Amygdala (tissue), 56 donors: ENCODE results near the gene RAD9A.

Experiments used
- DNase-seq, 56 donors: peaks; one replicate each; lab custom pipeline; 2025; lab: John Stamatoyannopoulos, UW

The RAD9A gene

GRCh38 chr11:67391304-67392182 lies at the start of gene RAD9A:
Gene RAD9A, plus strand, starts transcription at chr11:67391986. Its CDS starts 59 bp downstream, at chr11:67392045.
- DNase-seq: peak; percentile 67 to 97 (median 89)

GRCh38 chr11:67344264-67344663 lies 47.5 kb upstream of the RAD9A start:
- DNase-seq: no peak

- no peak for DNase-seq
These were observed 46.4 kb upstream of the RAD9A start for GRCh38 chr11:67345247-67345919.

- peak in 4 of 56 donors; percentile 4 to 26 (median 20) for DNase-seq
These were observed 45.6 kb upstream of the RAD9A start for GRCh38 chr11:67345920-67346819.

- DNase-seq: no peak
These were observed 43.6 kb upstream of the RAD9A start for GRCh38 chr11:67347964-67348749.

GRCh38 chr11:67349036-67349435 lies 42.8 kb upstream of the RAD9A start:
- no peak for DNase-seq

- DNase-seq: no peak
These were observed 42.3 kb upstream of the RAD9A start for GRCh38 chr11:67349457-67349856.

- no peak for DNase-seq
These were observed 41.8 kb upstream of the RAD9A start for GRCh38 chr11:67349928-67350465.

GRCh38 chr11:67351275-67352005 lies 40.3 kb upstream of the RAD9A start:
- DNase-seq: peak in 17 of 56 donors; percentile 21 to 56 (median 32)

- peak in 1 of 56 donors; percentile 54 for DNase-seq
These were observed 39.1 kb upstream of the RAD9A start for GRCh38 chr11:67352546-67353316.

- peak; percentile 65 to 99 (median 95) for DNase-seq
These were observed 38.3 kb upstream of the RAD9A start, which contains the start of gene POLD4 for GRCh38 chr11:67353317-67354074. Gene POLD4, minus strand, starts transcription at chr11:67353546. Its CDS starts 147 bp downstream, at chr11:67353399.

- DNase-seq: peak in 1 of 56 donors; percentile 26
These were observed 37.4 kb upstream of the RAD9A start for GRCh38 chr11:67354075-67355022.

- DNase-seq: no peak
These were observed 36.6 kb upstream of the RAD9A start for GRCh38 chr11:67355023-67355793.

GRCh38 chr11:67355794-67356386 lies 35.9 kb upstream of the RAD9A start:
- no peak for DNase-seq

- no peak for DNase-seq
These were observed 35.4 kb upstream of the RAD9A start for GRCh38 chr11:67356387-67356863.
